ENCODE data around the gene FDXR.

- no peak for TF ChIP-seq EZH2 (IDR thresholded peaks at IDR 0.05; ENCODE audit: low read depth)
- TF ChIP-seq, protein P1, sequence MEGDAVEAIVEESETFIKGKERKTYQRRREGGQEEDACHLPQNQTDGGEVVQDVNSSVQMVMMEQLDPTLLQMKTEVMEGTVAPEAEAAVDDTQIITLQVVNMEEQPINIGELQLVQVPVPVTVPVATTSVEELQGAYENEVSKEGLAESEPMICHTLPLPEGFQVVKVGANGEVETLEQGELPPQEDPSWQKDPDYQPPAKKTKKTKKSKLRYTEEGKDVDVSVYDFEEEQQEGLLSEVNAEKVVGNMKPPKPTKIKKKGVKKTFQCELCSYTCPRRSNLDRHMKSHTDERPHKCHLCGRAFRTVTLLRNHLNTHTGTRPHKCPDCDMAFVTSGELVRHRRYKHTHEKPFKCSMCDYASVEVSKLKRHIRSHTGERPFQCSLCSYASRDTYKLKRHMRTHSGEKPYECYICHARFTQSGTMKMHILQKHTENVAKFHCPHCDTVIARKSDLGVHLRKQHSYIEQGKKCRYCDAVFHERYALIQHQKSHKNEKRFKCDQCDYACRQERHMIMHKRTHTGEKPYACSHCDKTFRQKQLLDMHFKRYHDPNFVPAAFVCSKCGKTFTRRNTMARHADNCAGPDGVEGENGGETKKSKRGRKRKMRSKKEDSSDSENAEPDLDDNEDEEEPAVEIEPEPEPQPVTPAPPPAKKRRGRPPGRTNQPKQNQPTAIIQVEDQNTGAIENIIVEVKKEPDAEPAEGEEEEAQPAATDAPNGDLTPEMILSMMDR (conservative IDR thresholded peaks at IDR 0.05): no peak
Observed at GRCh38 chr17:74836191-74836590, 36.6 kb downstream of the FDXR start.

Data from PC-9 (cell line).